Heart left ventricle (tissue), 13 donors: Measurements from ENCODE around the gene LMAN2L.

ENCODE experiments used
- CTCF ChIP-seq, 12 donors: fragments of 200-600 bp; sonication (generic) in 4 of 12; IDR thresholded peaks; one replicate each; pipeline versions ENCODE4 v1.5.0 to v1.8.0; 2018 to 2022; ENCODE audit warnings: antibody characterized with exemption in 12 of 12, mild to moderate bottlenecking in 5 of 12
- POLR2A ChIP-seq, 2 donors: fragments of 450-650 bp; IDR thresholded peaks; one replicate each; pipeline ENCODE4 v1.6.1; 2017; ENCODE audit warnings: antibody characterized with exemption in 2 of 2, mild to moderate bottlenecking in 2 of 2, moderate library complexity in 2 of 2
- donor health status: ischemic (EF 13 %, LVEDD 7.1; RV severe dilation, severe dysfunction).
- donor health status: DM: no; HTN: yes; CAD: no.
- donor health status: DM: no; HTN: no; CAD: no.
- donor health status: ischemic (EF 25% LVEDD 6.9; RV normal size, moderate dysfunction).
- donor health status: ischemic (EF 25% LVEDD 5.7; RV mildly dilated, moderate dysfunction).
- donor health status: ischemic (EF 35%, LVEDD 5.7; RV mildly dilated, moderate dysfunction).
- donor health status: nonischemic (EF 11% LVEDD 7.7; RV severe dilation, severe dysfunction).
- donor health status: DM: yes; HTN: yes; CAD: no.
- donor health status: PGD.
- donor health status: ischemic (EF 29% LVEDD 5.4; RV normal size, mild dysfunction).
- donor health status: nonischemic (EF 23%, LVEDD 6.1; RV moderate dilation, normal function).

GRCh38 chr2:96710985-96711384 lies 28.9 kb downstream of the LMAN2L start:
- TF ChIP-seq POLR2A (IDR thresholded peaks at IDR 0.05) (no peak), CTCF (IDR thresholded peaks at IDR 0.05) (no peak)
